NCI-H446 treated with DMSO at 0.1 percent for 48 hours (cell line): ENCODE results near the gene ITGB4.

Experiments
- DNase-seq: peaks from one replicate; lab custom pipeline; 2025; lab: John Stamatoyannopoulos, UW

ITGB4 gene

GRCh38 chr17:75697651-75698291 lies 23.5 kb upstream of the ITGB4 start:
- DNase-seq: no peak

- DNase-seq: no peak
Observed at GRCh38 chr17:75698659-75699058, 22.6 kb upstream of the ITGB4 start.

DNA sequence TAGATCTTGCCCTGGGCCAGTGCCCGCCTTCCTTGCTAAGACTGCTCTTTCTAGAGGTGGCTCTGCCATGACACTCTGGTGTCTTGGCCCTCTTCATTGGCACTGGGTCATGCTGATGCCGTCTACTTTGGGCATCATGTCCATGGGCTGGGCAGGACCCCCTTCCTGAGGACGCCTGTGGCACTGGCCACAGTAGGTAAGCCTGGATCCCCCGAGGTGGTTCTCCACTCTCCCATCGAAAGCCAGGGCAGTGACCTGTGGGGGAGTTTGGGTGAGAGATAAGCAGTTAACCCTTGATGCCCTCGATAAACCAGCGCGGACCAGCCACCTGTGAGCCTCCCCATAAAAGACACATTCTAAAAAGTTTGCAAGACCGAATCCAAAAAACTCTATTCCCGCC lies 20.0 kb upstream of the ITGB4 start:
- no peak for DNase-seq

- no peak for DNase-seq
Observed at GRCh38 chr17:75703191-75703590, 18.1 kb upstream of the ITGB4 start.

DNA sequence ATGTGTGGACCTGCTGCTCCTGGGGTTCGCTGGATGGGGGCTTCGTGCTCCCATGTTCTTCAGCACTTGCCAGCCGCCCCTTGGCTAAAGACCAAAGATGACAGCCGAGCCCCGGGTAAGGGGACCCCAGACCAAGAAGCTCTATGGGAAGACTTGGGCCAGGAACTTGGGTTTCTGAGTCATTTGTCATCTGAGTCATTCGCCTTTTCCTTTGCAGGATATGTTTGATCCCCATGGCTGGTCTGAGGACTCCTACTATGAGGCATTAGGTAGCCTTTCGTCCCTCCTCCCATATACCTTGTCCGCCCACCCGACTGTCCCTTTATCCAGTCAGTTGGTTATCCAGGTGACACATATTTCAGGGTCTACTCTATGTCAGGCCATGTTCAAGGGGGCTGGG lies 17.7 kb upstream of the ITGB4 start:
- no peak for DNase-seq

DNA sequence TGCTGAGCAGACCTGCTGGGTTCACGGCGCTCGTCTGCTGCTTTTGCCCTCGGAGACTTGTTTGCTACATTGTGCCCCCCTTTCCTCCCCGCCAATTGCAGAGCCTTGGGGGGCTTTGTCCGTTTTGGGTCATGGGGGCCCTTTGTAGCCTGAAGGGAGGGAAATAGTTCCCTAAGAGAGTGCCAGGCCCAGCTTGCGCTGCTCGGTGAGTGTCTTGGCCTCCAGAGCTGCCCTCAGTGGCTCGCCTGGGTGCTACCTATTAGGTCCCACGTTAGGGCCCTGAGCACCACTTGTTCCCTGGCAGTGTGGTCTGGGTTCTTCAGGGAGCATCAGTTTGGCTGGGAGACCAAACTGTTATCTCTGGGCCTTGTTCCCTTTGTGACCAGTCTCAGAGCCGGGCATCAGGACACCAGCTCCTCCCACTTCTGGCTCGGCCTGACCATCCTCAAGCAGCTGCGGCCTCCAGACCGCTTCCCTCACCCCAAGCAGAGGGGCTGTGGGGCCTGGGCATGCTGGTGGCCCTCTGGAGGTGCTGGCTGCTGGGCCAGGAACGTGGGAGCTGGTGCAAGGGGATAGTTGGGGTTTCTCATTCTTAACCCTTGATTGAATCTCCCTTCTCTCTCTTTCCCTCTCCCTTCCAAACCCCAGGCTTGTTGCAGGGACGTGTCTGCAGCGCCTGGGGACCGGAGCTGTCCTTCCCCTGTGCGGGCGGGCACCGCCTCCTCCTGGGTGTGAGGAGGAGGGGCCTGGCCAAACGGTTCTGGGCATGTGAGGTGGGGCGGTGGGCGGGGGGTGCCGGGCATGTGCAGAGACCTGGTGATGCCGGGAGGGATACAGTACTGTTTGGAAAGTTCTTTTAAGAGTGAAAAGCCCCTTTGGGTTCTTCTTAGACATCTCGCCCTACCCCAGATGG lies 16.0 kb upstream of the ITGB4 start:
- DNase-seq: no peak

- no peak for DNase-seq
Observed at GRCh38 chr17:75706042-75706728, 15.1 kb upstream of the ITGB4 start.

DNA sequence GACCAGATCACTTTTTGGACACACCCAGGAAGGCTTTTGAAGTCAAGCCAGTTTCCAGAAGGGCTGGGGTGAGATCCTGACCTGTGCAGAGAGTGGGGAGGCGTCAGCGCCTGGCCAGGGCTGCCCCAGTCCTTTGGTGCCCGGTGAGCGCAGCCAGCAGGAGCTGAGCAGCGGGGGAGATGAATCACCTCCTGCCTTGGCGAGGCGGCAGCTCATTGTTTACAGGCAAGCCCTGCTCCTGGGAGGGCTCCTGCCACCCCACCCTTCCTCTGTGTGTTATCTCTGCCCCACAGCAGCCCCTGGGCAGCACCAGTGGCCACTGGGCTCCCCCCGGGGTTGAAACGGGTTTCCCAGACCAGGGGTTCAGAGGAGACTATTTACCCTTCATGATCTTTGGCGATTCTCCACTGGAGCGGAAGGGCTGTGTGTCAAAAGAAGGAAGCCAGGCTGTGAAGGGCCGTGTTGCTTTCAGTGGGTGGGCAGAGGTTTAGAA lies 14.1 kb upstream of the ITGB4 start:
- no peak for DNase-seq

DNA sequence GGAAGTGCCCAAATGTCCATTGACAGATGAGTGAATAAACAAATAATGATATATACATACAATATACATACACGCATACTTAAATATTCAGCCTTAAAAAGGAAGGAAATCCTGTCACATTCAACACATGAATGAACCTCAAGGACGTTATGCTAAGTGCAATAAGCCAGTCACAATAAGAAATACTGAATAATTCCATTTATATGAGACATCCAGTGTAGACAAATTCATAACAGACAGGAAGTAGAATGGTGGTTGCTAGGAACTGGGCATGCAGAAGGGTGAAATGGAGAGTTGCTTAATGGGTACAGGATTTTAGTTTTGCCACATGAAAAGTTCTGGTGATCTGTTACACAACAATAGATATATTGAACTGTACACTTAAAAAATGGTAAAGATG lies 8.8 kb upstream of the ITGB4 start:
- DNase-seq: no peak

GRCh38 chr17:75719732-75720131 lies 1.5 kb upstream of the ITGB4 start:
- DNase-seq: no peak

- no peak for DNase-seq
Observed at GRCh38 chr17:75721463-75722011, 278 bp downstream of the ITGB4 start.

- no peak for DNase-seq
Observed at GRCh38 chr17:75722076-75722475, 817 bp downstream of the ITGB4 start.

GRCh38 chr17:75722542-75723095 lies 1.4 kb downstream of the ITGB4 start:
- no peak for DNase-seq

- DNase-seq: no peak
Observed at GRCh38 chr17:75723171-75723930, 2.1 kb downstream of the ITGB4 start.

- DNase-seq: no peak
Observed at GRCh38 chr17:75724016-75725003, 3.1 kb downstream of the ITGB4 start.

GRCh38 chr17:75725504-75725903 lies 4.2 kb downstream of the ITGB4 start:
- no peak for DNase-seq

GRCh38 chr17:75727391-75727790 lies 6.1 kb downstream of the ITGB4 start:
- no peak for DNase-seq

- no peak for DNase-seq
Observed at GRCh38 chr17:75729351-75729750, 8.1 kb downstream of the ITGB4 start.

DNA sequence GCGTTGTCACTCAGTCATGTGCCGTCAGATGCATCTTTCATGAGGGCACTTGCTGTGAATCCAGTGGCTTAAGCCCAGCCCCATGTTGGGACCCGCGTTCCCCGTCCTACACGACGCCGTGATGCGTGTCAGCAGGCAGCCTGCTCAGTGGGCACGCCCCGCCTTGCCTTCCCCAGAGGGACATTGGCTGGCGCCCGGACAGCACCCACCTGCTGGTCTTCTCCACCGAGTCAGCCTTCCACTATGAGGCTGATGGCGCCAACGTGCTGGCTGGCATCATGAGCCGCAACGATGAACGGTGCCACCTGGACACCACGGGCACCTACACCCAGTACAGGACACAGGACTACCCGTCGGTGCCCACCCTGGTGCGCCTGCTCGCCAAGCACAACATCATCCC lies 8.8 kb downstream of the ITGB4 start:
- DNase-seq: no peak

DNA sequence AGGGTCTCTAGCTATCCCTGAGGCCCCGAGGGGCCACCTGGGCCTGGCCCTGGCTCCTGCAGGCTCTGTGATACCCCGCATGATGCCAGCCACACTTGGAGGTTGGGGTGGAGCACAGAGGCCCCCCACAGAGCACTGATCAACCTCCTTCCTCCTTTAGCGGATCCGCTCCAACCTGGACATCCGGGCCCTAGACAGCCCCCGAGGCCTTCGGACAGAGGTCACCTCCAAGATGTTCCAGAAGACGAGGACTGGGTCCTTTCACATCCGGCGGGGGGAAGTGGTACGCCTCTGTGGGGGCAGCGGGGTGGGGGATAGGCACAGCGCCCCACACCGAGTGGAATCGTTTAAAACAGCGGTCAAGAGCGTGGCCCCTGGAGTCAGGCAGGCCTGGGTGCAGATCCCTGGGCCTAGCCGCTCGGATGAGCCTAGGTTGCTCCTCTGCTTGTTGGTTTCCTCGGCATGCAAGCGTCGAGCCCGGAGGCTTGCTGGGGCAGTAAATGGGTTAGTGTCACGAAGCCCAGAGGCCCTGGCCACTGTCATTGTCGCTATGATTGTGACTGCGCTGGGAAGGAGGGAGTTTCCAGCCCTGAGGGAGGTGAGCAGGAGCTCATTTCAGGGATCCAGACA lies 9.9 kb downstream of the ITGB4 start:
- DNase-seq: no peak
